ENCODE data around the gene EPG5.
A peak's percentile ranks its signal among the peaks of the same experiment; 100 is the strongest.

EPG5 gene

DNA sequence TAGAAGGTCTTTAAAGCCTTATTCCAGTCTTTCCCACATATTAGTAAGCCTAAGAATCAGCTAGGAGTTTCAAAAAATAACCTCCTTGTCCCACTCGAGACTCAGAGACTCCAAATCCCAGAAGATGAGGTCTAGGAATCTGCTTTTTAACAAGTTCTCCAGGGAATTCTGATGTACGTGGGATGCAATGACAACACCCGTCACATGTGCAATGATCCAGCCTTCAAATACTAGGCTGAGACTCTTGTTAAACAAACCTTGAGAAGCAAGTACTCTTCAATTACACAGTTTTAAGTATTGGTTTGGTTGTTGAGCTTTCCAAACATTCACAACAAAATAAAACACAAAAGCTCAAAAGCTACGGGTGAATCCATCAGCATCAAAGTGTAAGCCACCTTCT lies 53.9 kb downstream of the EPG5 start:
- DNase-seq = no peak

DNA sequence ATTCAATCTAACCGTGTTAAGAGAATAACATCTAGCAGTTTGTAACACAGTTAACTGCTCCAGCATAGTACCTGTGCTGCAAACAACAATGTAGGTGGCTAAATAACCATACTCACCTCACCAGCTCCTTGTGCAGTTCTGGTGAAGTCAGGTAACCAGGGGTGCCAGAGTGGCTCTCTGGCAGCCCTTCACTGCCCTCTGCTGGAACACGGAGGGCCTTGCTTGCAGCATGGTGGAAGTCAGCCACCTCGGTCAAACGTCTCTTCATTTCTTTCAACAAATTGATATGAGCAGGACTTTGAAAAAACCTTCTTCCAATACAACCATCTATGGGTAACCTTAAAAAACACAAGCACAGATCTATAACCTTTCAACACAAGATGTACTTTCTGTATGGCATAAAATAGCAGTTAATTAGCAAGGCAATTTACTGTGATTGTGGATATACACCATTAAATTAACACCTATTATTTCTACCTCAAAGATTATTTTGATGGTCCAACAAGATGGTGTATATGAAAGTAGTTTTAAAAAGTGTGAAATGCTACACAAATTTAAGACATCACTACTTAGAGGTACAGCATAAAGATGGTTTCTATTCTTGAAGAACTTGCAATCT lies 56.6 kb downstream of the EPG5 start:
- no peak for DNase-seq

DNA sequence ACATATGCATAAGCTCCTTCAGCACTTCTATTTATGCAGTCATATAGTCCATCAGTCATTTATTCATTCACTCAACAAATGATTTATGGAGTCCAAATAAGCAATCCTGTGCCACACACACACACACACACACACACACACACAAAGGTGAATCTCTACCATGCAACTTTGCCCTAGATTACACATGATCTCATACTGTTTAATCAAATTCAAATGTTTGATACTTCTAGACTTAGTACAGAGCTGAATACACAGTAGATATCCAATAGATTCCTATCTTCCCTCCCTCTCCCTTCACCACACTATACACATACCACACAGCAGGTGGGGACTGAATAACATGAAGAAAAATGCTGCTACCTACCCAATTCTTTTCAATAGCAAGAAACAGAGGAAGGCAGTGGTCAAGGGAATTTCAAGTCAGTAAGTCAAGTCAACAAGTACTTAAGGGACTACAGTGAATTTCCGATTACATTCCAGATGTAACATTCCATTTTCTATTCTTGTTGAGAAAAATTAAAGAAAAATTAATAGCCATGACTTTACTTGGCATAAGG lies 65.4 kb downstream of the EPG5 start:
- no peak for DNase-seq

DNA sequence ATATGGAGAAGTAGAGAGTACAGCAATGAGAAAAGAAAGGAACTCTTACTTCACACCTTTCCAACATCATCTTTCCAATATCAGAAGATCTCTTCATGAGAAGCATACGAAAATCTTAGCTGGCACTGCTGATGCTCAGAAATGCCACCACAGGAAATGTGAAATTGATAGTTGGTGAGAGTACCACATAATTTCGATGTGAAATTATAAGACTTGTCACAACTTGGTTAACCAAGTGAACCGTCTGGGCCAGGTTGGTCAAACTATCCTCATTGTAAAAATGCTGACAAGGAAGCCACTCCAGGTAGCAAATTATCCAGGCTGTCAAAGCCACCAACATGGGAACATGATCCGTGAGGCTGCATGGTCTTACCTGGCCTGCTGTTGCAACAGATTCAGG lies 66.5 kb downstream of the EPG5 start:
- no peak for DNase-seq

DNA sequence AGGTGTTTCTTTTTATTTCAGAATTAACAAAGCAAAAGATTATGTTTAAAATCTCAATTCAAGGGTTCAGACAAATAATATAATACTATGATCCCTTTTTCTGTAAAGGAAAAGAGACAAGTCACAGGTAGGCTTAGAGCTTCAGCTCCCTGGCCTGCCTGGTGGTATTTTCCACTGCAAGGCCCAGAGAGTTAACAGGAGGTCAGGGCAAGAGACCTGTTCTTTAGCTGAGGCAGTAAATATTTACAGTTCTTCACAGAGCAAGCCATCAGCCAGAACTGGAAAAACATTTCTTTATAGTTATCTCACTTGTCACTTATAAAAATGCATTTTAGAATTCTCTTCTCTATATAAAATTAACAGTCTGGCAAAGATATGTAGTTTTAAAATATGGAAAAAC lies 70.1 kb downstream of the EPG5 start:
- no peak for DNase-seq

DNA sequence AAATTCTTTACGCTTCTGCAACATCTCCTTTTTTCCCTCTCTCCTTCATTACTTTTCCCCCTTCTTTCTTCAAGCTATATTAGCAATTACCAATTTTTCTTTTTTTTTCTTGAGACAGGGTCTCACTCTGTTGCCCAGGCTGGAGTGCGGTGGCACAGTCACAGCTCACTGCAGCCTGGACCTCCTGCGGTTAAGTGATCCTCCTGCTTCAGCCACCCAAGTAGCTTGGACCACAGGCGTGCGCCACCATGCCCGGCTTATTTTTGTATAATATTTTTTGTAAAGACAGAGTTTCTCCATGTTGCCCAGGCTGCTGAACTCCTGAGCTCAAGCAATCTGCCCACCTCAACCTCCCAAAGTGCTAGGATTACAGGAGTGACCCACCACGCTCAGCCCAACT lies 70.7 kb downstream of the EPG5 start:
- no peak for DNase-seq

DNA sequence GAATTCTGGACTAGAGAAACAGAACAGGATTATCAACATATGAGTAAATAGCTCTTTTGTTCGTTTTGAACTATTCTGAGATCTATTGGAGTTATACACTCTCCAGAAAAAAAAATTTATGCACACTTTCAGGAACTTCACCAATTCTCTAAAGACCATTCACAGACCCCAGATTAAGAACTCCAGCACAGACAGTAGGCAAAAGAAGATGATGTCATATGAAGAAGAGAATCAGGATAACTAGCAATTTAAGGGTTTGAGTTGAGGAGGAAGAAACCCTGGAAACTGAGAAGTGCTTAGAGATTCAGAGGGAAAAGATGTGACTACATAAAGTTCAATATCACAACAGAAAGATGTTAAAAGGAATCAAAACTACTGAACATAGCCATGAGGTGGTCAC lies 71.8 kb downstream of the EPG5 start:
- no peak for DNase-seq

DNA sequence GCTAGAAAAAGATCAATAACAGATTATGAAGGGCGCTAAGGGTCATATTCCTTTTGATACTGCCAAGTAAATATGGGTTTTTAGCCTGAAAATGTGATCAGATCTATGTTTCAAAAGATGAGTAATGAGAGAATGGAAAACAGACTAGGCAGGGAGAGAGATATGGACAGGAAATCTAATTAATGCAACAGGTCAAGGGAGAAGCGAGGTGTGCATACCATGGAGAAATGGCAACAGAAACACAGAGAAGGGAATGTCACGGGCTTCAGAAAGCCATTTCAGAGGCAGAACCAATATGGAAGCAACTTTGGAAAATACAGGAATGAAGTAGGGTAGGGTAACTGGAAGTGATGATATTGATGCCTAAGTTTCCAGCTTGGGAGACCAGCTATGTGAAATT lies 72.3 kb downstream of the EPG5 start:
- DNase-seq = no peak

DNA sequence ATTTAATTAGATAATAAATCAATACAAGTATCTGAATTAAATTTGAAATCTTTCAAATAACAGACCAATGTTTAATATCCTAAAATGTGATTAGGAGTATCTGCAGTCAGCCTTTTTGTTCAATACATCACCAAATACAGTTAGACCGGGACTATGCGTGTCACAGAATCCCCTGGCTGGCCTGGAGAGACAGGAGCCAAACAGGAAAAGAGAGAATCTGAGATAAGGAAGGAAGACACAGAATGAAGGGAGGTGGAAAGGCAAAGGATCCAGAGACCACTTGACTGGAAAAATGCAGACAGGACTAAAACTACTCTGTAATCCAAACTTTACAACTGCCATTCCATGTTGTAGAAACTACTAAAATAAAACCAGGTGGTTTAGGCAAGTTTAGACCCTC lies 75.3 kb downstream of the EPG5 start:
- no peak for DNase-seq

DNA sequence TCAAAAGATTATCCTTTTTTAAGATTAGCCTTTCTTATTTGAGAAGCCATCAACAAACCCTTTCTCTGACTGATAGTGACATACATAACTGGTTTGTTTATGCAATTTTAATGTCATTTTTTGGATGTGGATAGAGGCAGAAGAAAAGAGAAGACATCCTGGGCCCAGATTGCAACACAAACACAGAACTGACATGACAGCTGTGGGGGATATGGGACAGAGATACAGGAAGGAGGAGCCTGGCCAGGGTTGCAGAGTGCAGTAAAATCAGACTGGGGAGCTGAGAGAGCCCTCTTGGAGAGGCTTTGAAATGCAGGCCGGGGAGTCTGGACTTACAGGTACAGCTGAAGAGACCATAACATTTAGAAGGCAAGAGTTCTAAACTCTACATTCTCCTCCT lies 76.5 kb downstream of the EPG5 start:
- peak; percentile 30 for DNase-seq

DNA sequence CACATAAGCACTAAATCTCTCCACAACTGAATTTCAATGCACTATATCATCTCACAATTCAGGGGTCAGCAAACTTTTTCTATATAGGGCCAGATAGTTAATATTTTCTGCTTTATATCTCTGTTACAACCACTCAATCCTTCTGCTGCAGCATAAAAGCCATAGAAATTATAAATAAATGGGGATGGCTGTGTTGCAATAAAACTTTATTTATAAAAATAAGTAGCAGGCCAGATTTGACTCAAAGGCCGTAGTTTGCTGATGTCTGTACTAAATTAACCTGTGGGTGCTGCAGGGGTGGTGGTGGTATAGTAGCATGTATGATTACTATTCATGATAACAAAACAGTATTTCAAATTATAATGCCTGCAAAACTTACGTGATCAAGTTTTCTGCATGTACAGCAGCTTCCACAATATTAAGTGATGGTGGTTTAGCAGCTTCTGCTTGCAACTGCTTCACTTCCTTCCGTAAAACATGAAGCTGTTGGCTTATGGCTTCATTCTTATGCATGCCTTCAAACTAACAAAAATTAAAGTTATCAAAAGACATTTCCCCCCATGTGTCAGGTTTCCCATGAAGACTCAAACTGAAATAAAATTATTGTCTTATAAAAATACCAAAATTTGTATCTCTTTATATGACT lies 77.6 kb downstream of the EPG5 start:
- no peak for DNase-seq

DNA sequence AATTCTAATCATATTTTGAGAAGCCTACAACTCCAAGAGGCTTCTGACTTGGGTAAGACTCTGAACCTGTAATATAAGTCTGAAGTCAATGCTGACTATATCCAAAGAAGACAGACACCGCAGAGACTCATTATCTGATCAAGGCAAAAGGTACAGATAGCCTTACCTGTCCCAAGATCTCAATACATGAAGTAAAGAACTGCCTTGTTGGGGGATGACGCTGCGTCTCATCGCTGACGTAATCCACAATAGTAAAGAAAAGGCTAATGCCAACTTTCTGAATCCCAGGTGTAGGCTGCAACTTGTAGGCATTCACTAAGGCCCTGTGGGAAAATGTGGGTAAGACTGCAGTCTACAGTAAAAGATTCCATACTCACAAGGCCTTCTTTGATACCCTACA lies 79.5 kb downstream of the EPG5 start:
- no peak for DNase-seq

DNA sequence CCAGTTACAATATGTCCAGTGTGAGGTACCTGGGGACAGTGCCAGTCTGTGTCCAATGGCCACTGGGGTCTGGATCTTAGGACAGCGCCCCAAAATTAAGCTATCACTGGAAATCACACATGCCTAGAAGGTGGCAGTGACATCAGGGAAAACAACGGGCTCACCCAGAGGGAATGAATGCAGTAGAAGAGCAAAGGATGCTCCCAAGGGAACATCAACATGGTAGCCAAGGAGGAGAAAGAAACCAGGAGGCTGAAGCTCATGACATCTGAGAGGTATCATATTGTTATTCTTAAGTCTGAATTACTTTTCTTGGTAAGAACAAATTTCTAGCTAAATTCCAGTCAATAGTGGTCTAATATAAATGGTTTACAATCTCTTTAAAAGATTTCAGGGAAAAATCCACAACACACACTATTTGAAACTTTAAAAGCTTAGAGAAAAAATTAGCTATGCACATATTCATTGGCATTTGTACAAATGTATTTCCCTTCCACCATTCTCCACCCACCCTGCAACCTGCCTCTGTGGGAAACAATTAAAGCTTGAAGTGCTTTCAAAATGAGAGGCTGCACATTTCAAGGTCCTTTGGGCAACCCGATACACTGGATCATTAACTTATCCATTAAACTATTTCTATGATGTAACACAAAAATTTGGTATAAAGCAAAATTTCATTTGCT lies 86.1 kb downstream of the EPG5 start:
- DNase-seq = no peak

DNA sequence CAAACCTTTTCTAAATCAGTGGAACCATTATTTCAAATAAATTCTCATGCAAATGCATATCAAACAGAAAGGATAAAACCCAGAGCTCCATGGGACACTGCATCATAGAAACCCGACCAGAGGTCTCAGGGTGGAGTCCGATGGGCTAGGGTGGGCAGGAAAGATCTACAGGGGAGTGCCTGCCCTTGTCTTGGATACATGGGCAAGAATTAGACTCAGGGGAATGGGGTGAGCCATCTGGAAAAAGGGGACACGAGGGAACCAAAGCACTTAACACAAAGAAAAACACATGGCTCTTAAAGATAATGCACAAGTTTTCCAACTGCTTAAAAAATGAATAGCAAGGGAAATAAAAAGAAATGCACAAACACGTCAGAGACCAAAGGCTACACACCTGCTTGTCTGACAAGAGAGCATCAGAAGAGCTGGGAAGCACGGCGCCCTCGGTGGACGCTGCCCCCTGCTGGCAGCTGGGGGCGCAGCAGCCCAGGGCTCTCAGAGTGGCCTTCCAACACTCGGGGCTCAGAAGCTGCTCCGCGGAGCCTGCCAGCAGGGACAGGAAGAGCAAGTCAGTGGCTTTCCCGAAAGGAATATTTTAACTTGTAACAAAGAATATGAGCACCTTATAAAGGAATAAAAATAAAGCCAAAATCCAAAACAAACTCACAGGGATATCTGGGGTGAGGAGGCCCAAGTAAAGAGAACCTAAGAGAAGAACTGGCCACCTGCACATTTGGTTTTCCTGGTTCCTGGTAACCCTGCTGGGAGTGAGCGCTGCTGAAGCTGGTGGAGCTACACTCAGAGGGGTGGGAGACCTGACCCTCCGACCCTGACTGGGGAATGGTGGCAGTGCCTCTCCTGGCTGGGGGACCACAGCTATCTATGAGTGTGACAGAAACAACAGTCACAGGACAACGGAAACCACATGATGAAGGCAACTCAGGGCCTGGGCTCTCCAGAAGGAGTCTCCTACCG lies 87.2 kb downstream of the EPG5 start:
- DNase-seq = no peak

DNA sequence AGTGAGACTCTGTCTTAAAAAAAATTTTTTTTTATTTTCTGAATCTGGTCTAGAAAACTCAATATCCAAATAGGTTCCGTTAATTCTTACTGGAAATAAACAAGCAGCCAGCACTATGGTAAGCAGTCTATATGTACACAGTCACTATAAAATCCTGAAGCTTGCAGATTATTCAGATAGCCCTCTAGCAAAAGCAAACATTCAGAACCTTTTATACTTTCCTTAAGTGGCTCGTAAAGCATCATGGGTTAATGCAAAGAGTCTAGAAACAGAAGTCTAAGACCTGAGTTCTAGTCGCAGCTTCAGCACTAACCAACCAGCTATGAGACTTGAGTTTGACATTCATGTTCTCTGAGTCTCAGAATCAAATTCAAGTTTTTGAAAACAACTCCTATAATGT lies 89.7 kb downstream of the EPG5 start:
- DNase-seq = no peak

DNA sequence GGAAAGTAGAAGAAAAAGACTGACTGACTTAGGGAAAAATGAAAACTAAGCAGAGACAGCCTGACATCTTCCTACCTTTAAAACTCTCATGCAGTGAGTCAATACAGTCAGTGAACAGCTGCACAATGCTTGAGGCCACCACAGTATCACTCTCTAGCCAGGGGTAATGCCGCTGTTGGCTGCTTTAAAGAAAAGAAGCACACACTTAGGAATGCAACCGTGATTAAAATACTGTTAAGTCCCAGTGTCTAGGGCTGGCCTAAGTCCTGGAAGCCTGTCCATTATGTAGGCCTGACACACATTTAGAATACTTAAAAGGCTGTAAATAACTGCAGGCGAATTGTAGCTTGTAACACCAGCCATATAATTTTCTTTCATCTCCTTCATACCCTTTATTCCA lies 91.0 kb downstream of the EPG5 start:
- no peak for DNase-seq

DNA sequence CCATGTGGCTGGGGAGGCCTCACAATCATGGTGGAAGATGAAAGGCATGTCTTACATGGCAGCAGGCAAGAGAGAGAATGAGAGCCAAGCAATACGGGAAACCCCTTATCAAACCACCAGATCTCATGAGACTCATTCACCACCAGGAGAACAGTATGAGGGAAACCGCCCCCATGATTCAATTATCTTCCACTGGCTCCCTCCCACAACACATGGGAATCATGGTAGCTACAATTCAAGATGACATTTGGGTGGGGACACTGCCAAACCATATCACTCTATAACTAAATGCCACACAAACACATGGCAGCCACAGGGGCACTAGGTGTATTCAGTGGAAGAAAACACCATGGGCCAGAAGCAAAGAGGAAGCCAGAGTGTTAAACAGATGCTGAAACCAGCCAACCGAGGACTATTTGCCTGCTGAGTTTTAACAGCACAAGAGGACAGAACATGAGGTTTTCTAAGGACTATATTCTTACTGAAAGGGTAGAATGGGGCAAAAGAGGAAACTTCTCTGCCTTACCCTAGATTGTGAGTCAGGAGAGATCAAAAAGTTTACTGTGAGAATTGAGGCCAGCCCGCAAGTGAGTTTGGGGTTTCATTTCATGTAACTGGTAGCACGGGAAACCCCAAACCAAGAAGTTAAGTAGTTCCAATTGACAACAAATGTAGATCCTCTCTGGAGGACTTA lies 92.5 kb downstream of the EPG5 start:
- no peak for DNase-seq

DNA sequence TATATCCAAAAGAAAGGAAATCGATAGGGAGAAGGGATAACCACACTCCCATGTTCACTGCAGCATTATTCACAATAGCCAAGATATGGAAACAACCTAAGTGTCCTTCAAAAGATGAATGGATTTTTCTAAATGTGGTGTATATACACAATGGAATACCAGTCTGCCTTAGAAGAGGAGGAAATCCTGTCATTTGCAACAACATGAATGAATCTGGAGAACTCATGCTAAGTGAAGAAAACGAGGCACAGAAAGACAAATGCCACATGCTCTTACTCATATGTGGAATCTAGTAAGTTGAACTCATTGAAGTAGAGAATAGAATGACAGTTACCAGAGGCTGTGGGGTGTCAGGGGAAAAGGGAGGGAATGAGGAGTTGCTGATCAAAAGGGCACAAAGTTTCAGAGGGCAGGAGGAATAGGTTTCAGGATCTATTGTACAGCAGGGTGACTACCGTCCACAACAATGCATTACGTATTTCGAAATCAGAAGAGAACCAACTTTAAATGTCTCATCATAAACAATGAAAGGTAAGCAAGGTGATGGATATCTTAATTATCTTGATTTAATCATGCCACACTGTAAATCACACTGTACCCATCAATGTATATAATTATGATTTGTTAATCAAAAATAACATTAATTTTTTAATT lies 95.6 kb downstream of the EPG5 start:
- DNase-seq = no peak

DNA sequence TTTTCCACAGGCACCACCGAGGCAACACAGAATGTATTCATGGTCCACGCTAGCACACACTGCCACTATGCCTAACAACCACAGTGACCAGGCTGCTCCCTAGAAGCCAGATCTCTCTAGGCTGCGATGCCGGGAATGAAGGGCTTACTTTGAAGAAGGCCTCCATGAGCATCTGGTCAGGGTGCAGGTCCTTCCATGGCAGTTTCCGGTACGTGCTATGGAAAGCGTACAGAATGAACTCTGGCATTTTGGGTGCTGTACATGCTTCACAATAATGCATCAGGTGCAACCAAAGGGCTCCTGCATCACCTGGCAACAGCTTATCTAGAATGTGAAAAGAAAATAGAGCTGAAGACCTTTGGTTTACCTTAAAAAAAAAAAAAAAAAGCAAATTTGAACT lies 96.7 kb downstream of the EPG5 start:
- no peak for DNase-seq

DNA sequence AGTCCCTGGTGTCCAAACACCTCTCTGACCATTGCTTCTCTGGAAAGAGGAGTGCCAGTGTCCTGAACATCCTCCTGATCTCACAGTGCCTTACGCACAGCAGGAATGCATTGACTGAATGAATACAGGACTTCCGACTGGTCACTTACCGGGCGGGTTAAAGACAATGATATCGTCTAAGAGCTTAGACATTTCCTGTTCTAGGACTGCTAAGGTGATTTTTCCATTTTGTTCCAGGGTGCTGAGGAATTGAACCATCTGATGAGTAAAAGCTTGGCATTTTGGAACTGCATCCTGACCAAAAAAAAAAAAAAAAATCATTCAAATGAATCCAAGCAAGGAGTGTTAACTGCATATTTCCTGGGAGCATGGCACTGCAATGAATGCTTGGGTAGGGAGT lies 101.7 kb downstream of the EPG5 start:
- DNase-seq = no peak

DNA sequence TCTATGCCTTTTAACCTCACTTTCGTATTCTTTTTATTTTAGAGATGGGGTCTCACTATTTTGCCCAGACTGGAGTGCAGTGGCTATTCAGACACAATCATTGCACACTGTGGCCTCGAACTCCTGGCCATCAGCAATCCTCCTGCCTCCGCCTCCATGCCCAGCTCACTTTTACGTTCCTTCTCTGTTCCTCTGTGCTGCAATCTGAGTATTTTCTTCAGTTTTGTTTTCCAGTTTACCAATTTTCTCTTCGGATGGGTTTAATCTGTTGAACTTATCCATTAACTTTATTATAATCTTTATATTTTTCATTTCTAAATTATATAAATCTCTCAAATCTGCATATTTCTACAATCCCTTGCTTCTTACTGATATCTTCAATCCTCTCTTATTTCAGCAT lies 103.0 kb downstream of the EPG5 start:
- no peak for DNase-seq

DNA sequence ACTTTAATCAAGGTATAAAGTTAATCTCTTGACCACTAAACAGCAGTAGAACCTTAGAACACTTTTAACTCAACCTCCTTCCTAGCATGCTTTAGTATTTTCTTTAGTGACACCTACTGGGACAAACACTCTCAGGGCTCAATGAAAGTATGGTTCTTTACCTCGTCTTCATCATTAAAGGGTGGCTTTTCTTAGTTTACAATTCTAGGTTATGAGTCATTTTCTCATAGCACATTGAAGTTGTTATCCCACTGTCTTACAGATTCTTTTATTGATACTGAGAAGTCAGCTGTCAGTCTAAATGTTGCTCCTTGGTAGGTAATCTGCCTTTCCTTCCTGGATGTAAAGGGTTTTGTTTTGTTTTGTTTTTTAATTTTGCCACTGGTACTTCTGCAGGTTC lies 103.7 kb downstream of the EPG5 start:
- DNase-seq = no peak

Measured in GF-D8 (cell line).